ENCODE results near the gene WEE1.

WEE1 gene

GRCh38 chr11:9567401-9567800 is 6.1 kb upstream of the WEE1 start:
- DNase-seq, result no peak

DNA sequence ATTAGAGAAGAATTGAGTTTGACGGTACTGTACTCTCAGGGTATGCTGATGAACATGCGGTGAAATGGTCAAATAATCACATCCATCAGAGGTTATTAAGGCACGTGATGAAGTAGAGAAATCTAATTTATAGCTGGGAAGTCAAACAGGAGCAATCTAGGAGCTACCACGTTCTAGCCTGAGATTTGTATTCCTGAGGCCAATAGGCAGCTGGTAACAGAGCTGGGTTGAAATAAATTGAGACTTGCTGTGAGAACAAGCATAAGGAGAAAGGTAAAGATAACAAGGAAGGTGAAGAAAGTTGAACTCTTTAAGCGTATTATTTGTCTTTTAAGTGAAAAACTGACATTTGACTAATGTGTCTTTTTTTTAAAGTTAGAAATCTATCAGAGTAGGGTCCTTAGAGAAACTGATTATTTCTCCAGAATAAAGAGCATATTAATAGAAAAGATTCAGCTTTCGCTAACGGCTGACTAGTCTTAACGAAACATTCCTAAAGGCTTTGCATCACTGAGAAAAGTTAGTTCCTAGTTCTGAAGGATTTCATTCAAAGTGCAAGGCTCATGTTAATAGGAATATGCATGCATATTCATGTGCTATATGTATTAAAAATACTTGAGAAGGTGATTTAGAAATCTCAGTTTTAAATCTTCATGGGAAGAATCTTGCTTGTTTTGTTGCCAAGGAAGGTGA is 5.2 kb upstream of the WEE1 start:
- peak; percentile 45 for DNase-seq

- peak; percentile 97 for DNase-seq
Observed at GRCh38 chr11:9568854-9569587, 4.4 kb upstream of the WEE1 start.

DNA sequence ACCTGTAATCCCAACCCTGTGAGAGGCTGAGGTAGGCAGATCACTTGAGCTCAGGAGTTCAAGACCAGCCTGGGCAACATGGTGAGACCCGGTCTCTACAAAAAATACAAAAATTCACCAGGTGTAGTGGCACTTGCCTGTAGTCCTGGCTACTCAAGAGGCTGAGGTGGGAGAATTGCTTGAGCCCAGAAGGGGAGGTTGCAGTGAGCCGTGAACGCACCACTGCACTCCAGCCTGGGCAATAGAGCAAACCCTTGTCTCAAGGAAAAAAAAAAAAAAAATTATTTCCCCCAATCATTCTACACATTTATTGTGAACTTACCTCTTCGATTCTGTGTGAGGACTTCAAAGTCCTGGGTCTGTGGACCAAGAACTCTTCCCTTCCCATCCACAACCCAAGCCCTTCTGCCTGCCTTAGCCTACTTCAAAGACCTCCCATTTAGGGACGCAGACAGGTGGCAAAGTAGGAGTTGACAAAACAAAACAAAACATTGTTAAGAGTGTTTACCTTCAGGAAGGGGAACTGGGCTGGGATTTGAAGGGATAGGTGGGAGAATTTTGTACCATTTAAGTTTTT is 3.8 kb upstream of the WEE1 start:
- peak; percentile 77 for DNase-seq

GRCh38 chr11:9570313-9571025 is 3.0 kb upstream of the WEE1 start:
- DNase-seq, result no peak

DNA sequence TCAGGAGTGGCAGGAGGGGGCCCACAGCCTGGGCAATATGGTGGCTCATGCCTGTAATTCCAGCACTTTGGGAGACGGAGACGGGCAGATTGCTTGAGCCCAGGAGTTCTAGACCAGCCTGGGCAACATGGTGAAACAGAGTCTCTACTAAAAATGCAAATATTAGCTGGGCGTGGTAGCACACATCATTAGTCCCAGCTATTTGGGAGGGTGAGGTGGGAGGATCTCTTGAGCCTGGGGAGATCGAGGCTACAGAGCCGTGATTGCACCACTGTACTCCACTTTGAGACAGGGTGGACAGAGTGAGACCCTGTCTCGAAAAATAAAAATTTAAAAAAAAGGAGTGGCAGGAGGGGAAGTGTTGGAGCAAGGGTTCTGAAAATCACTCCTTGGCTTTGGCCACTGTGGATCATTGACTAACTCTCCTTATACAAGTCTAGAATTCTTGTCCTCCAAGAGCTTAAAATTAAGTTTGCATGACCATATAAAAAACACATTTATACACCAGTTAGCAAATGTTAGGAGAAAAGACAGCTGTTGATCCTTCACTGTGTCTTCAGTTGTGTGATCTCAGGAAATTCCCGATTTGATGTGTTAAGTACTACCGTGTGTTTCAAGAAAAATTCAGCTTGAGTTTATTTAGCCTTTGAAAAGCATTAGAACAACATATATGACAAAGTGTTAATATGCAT is 2.3 kb upstream of the WEE1 start:
- peak; percentile 29 for DNase-seq

- DNase-seq, result peak; percentile 41
Observed at GRCh38 chr11:9571763-9572115, 1.7 kb upstream of the WEE1 start.

- DNase-seq, result peak; percentile 71
Observed at GRCh38 chr11:9573775-9574621, 528 bp downstream of the WEE1 start.

- DNase-seq, result peak; percentile 73
Observed at GRCh38 chr11:9574622-9575259, 1.3 kb downstream of the WEE1 start.

GRCh38 chr11:9575260-9576240 is 2.1 kb downstream of the WEE1 start:
- peak; percentile 88 for DNase-seq

DNA sequence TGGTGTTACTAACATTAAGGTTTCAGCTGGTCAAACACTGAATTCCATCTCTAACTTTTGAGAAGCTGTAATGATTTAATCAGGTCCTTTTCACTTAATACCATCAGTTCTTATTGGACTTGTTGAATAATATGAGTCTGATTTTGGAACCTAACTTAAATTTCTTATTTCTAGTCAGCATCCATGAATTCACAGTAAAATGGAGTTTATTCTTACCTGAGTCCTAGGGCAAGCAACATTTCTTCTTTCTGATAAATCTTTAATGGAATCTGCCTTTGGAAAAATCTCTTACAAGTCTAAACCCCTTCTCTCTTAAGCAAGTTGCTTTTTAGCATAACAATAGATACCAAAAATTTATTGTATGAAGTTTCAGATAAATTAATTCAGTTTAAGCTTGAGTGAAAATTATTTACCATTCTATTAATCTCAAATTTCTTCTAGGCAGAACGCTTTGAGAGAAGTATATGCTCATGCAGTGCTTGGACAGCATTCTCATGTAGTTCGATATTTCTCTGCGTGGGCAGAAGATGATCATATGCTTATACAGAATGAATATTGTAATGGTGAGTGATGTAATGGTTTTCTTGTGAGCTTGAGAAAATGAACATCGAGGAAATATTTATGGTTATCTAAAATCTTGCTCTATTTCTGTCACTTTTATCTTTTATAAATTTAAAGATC is 3.4 kb downstream of the WEE1 start:
- DNase-seq, result no peak

- DNase-seq, result peak; percentile 27
Observed at GRCh38 chr11:9577556-9577955, 4.1 kb downstream of the WEE1 start.

GRCh38 chr11:9580894-9581293 is 7.4 kb downstream of the WEE1 start:
- DNase-seq, result peak; percentile 17

DNA sequence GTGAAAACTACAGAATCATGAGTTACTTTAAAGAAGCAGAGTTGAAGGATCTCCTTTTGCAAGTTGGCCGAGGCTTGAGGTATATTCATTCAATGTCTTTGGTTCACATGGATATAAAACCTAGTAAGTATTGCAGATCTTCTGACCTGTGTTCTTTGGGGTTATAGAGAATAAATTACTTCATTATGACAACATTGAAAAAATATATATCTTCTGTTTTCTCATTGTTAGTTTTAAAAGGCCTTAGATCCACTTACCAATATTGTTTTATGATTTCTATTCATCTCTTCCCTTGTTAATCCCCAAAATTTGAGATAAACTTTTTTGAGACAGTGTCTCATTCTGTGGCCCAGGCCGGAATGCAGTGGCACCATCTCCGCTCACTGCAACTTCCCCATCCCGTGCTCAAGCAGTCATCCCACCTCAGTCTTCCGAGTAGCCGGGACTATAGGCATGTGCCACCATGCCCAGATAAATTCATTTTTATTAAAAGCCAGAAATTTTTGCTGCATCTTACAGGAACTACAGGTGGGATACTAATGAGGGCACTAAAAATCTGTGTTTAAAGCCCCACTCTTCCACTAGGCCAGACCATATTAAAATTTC is 8.2 kb downstream of the WEE1 start:
- no peak for DNase-seq

GRCh38 chr11:9590717-9591116 is 17.2 kb downstream of the WEE1 start:
- no peak for DNase-seq

DNA sequence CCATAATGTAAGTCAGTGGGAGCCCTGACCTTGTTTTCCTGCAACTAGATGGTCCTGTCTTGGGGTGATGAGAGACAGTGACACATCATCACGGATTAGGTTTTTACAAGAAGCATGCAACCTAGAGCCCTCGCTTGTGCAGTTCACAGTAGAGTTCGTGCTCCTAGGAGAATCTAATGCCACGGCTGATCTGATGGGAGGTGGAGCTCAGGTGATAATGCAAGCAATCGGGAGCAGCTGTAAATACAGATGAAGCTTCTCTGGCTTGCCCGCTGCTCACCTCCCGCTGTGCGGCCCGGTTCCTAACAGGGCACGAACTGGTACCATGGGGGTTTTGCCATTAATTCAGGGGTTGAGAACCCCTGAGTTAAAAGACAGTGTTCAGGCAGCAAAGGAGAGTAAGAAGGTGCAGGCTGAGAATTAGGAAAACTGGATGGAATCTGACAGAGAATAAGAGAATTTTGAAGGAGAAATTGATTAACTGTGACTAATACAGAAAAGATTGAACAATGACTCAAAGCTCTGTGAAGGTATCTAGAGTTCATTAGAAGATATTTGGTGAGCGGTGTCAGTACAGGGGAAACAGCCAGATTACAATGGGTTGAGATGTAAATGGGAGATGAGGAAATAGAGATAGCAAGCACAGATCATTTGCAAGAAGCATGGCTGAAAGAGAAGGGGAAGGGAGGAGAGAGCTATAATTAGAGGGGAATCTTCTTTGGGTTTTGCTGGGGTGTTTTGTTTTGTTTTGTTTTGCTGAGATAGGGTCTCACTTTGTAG is 21.0 kb downstream of the WEE1 start:
- peak; percentile 27 for DNase-seq

DNA sequence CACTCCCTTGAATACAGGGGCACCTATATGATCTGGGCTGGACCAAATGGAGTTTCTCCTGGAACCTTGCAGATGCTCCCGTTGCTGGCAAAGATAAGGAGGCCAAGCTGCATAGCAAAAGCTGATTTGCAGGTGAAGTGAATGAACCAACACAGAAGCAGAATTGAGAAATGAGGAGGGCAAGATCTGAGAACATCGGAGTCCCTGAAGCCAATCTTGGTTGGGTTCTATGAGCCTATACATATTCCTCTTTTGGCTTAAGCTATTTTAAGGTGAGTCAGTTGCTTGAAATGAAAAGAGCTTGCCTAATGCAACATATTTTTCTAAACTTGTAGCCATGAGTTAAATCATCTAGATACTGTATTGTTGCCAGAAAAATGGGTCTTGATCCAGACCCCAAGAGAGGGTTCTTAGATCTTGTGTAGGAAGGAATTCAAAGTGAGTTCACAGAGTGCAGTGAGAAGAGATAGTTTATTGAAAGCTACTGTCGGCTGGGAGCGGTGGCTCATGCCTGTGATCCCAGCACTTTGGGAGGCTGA is 23.5 kb downstream of the WEE1 start:
- DNase-seq, result no peak

GRCh38 chr11:9600166-9600565 is 26.7 kb downstream of the WEE1 start:
- DNase-seq, result no peak
